Kidney epithelial cell (primary cell): ENCODE measurements around the gene C1orf159. TPM values are rescaled to one million over a fixed set of nuclear protein-coding genes. Genes with fewer than 3 reads are reported as not detected.

Source experiments
- DNase-seq: peaks from one replicate; pipeline ENCODE4 v3.0.0-alpha.2; 2010; ENCODE audit warnings: low read depth
- H3K27me3 ChIP-seq: 2 replicates; pipeline ENCODE4 v1.6.0; 2011; ENCODE audit warnings: low read length; ENCODE audit not compliant: control insufficient read depth, insufficient read depth
- H3K36me3 ChIP-seq: 2 replicates; pipeline ENCODE4 v1.5.1; 2011; ENCODE audit warnings: low read length; ENCODE audit not compliant: control insufficient read depth, insufficient read depth
- H3K4me3 ChIP-seq: 2 replicates; pipeline ENCODE4 v1.5.1; 2011; ENCODE audit warnings: low read depth, mild to moderate bottlenecking, control low read depth, low read length
- total RNA-seq: library from RNA; depleted of rRNA; stranded (reverse); fragments of >200 nt; gene quantifications from 2 replicates; pipeline ENCODE4 v1.2.3, GENCODE V29; 2015
- TF ChIP-seq, protein P1 (sequence below): IDR thresholded peaks from 2 replicates; pipeline ENCODE4 v1.5.1; 2011; ENCODE audit warnings: mild to moderate bottlenecking, moderate library complexity, low read length, control low read depth, inconsistent platforms; ENCODE audit not compliant: insufficient read depth, poor library complexity, severe bottlenecking

Gene C1orf159
- total RNA-seq, 1 donor from 2014 or later: 20.3 TPM

GRCh38 chr1:1041092-1041523, 74.8 kb downstream of the C1orf159 start:
- TF ChIP-seq, protein P1, sequence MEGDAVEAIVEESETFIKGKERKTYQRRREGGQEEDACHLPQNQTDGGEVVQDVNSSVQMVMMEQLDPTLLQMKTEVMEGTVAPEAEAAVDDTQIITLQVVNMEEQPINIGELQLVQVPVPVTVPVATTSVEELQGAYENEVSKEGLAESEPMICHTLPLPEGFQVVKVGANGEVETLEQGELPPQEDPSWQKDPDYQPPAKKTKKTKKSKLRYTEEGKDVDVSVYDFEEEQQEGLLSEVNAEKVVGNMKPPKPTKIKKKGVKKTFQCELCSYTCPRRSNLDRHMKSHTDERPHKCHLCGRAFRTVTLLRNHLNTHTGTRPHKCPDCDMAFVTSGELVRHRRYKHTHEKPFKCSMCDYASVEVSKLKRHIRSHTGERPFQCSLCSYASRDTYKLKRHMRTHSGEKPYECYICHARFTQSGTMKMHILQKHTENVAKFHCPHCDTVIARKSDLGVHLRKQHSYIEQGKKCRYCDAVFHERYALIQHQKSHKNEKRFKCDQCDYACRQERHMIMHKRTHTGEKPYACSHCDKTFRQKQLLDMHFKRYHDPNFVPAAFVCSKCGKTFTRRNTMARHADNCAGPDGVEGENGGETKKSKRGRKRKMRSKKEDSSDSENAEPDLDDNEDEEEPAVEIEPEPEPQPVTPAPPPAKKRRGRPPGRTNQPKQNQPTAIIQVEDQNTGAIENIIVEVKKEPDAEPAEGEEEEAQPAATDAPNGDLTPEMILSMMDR: no peak
- Histone ChIP-seq H3K36me3 (peaks cover 5% of the 10 kb centered on the region), H3K4me3 (no peak overlapping the region), H3K27me3 (no peaks in the 10 kb centered on the region)
- no peak for DNase-seq

- peak; percentile 45 for DNase-seq
- TF ChIP-seq, protein P1: no peak
Measured at GRCh38 chr1:1040004-1040991, 75.6 kb downstream of the C1orf159 start.

GRCh38 chr1:1039145-1039910, 76.6 kb downstream of the C1orf159 start:
- H3K36me3 ChIP-seq: peaks cover 5% of the 10 kb centered on the region
- no peak for DNase-seq
- no peaks in the 10 kb centered on the region for H3K27me3 ChIP-seq
- H3K4me3 ChIP-seq: no peak overlapping the region
- TF ChIP-seq, protein P1: no peak

More at GRCh38 chr1:1040004-1040991, 75.6 kb downstream of the C1orf159 start:
- Histone ChIP-seq H3K4me3 (peak overlapping the region; percentile 12), H3K36me3 (peaks cover 5% of the 10 kb centered on the region), H3K27me3 (no peaks in the 10 kb centered on the region)

DNA sequence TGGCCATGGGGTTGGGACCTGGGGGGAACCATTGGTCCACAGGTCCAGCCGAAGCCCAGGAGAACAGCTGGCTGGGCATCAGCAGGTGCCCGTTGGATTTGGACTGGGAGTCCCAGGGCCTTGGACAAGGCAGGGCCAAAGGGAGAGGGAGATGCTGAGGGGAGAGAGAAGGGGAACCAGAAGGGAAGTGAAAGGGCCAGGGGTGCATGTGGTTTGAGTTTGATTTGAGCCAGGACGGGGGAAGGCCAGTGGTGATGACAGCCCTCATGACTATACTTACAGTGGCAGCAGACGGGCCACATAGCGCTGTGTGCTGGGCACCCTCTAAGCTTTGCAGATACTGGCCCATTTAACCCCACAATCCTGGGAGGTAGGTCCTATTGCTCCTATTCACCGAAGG, 77.2 kb downstream of the C1orf159 start:
- Histone ChIP-seq H3K4me3 (no peak overlapping the region), H3K36me3 (peaks cover 4% of the 10 kb centered on the region), H3K27me3 (no peaks in the 10 kb centered on the region)
- TF ChIP-seq, protein P1: no peak
- DNase-seq: no peak

GRCh38 chr1:1037366-1038327, 78.2 kb downstream of the C1orf159 start:
- no peak overlapping the region for H3K4me3 ChIP-seq

More at GRCh38 chr1:1037366-1038327, 78.2 kb downstream of the C1orf159 start:
- H3K36me3 ChIP-seq: peaks cover 1% of the 10 kb centered on the region
- no peak for DNase-seq
- H3K27me3 ChIP-seq: no peaks in the 10 kb centered on the region
- TF ChIP-seq, protein P1: no peak
